Astrocyte of the hippocampus (primary cell): Measurements from ENCODE around the gene IL17RD.
A peak's percentile ranks its signal among the peaks of the same experiment; 100 is the strongest.

ENCODE experiments used
- DNase-seq: peaks from one replicate; pipeline ENCODE4 v3.0.0; 2011; ENCODE audit warnings: low read depth, low spot score

Gene IL17RD

DNA sequence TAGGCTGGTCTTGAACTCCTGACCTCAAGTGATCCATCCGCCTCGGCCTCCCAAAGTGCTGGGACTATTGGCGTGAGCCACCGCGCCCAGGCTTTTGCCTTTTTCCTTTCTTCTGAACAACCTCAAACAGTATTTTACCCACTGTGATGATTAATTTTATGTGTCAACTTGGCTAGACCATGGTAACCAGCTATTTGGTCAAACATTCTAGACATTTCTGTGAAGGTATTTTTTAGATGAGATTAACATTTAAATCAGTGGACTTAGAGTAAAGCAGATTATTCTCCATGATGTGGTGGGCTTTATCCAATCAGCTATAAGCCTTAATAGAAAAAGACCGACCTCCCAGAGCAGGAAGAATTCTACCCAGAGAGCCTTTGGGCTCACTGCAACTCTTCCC lies 98.7 kb downstream of the IL17RD start:
- DNase-seq: peak; percentile 63

GRCh38 chr3:57065588-57065987 lies 99.6 kb downstream of the IL17RD start:
- peak; percentile 19 for DNase-seq

GRCh38 chr3:57064572-57064971 lies 100.6 kb downstream of the IL17RD start:
- DNase-seq: no peak

- no peak for DNase-seq
Observed at GRCh38 chr3:57064001-57064400, 101.2 kb downstream of the IL17RD start.

- DNase-seq: no peak
Observed at GRCh38 chr3:57063032-57063431, 102.1 kb downstream of the IL17RD start.

GRCh38 chr3:57062101-57062631 lies 103.0 kb downstream of the IL17RD start:
- DNase-seq: peak; percentile 42

DNA sequence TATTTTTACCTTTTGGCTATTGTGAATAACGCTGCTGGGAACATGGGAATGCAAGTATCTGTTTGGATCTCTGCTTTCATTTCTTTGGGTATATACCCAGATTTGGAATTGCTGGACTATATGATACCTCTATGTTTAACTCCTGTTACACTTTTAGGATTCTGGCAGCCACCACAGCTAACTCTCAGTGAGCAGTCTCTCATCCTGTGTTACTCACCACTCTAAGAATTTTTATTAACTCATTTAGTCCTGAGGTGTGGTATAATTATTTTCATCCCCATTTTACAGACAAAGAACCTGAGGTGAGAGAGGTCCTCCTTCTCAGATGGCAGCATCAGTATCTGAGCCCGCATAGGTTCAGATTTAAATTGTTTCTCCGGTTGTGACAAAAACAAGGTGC lies 103.6 kb downstream of the IL17RD start:
- no peak for DNase-seq

GRCh38 chr3:57060089-57060821 lies 104.9 kb downstream of the IL17RD start, which contains the start of gene SPATA12:
SPATA12 (plus strand) TSS chr3:57060664; CDS start chr3:57073695, 13,031 bp downstream.
- DNase-seq: peak; percentile 96

GRCh38 chr3:57059411-57059810 lies 105.7 kb downstream of the IL17RD start:
- no peak for DNase-seq

DNA sequence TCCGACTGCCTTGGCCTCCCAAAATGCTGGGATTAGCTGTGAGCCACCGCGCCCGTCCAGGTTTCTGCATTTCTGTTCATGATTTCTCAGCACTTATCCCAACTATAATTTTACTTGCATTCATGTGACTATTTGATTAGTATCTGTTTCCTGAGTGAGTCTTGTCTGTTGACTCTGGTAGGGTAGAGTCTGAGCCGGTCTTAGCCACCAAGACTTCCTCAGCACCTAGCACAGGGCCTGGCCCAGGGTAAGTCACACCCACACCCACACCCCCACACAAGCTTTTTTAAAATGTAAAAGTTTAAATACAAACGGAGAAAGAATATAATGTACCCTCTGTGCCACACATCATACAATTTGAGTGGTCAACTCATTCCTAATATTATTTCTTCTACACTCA lies 107.8 kb downstream of the IL17RD start:
- no peak for DNase-seq

DNA sequence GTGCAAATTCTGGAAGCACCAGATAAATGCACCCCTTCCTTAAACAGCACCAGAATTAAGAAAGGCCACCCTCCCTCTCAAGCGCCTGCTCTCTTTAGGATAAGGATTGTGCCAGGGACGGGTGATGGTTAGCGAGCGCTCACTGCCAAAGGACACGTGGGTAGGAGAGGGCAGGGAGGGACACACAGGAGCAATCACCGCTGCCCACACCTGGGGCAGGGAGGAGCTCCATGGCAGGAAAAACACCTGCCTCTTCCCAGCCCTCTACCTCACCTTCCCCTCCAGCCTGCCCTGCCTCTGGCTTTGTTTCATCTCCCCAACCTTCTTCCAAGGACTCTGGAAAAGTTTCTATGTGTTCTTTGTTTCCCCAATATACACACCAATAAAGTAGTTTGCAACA lies 112.0 kb downstream of the IL17RD start:
- DNase-seq: no peak

DNA sequence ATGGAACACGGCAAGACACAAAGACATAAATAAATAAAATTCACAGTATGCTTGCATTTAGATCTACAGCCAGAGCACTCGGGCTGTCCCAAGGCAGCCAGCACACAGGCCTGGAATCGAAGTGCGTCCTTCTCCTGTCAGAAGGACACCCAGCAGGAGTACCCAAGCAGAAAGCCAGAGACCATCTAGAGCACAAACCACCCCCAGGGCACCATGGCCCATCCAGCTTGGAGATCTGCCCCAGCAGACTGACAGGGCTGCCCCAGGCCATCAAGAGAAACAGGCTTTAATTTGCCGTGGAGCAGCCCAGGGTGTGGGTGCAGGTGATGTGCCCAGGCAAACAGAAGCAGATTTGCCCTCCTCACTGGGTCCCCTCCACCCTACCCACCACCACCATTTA lies 112.5 kb downstream of the IL17RD start:
- DNase-seq: no peak

- DNase-seq: no peak
Observed at GRCh38 chr3:57048728-57049127, 116.4 kb downstream of the IL17RD start.

GRCh38 chr3:57048052-57048671 lies 117.0 kb downstream of the IL17RD start:
- DNase-seq: peak; percentile 23

DNA sequence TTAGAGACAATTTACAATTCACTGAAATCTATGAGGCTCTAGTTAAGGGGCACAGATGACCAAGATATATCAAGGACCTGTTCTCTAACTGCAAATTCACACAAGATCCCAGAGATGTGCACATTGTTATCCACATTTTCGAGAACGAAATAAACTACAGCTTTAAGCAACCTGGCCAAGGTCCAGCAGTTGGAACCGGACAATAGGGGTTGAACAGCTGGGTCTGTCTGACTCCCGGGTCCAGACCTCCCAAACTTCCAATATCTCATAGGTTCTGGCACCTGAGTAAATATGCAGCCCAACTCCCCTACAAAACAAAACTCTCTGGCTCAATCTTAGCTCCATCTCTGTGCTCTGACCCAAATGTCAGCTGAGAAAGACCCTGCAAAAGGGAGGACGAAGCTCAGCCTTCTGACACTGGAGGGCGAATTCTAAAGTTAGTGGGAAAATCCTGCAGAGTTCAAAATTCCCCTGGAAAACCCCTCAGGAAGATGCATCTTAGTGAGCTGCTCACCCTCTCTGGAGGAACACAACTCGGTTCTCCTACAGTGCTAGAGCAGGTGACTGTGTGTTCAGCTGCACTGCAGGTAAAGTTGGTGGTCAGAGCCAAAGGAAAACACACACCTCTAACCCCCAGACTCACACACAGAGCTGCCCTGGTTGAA lies 118.9 kb downstream of the IL17RD start:
- DNase-seq: no peak

DNA sequence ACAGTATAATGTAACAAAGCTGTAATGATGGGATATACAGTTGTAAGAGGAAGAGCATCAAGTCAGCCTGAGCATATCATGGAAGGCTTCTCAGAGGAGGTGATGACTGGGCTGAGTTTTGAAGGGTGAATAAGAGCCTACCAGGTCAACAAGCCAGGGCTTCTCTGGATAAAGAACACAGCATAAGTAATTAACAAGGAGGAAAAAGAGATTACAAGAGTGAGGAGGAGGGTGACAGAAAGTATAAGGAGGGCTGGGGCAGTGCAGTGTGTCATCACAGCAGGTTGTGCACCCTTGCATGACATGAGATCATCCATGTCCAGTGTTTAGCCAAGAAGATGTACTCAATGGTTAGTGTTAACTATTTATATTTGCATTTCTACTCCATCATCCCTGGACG lies 121.6 kb downstream of the IL17RD start:
- DNase-seq: no peak

DNA sequence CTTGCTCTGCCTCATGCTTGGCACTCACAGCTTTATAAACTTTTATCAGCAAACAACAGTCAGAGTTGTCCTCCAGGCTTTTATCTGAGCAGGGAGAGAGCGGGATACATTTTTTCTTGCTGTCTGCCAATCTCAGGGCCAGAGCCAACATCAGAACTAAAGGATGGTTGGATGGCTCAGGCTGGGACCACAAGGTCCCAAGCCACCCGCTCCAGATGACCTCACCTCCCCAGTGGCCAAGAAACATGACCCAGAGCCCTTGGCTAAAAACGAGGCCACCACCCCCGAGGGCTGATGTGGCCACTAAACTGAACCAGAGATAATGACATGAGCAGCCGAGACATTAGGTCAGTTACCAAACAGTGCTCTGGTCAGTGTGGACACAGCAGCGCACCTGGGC lies 123.5 kb downstream of the IL17RD start:
- DNase-seq: no peak
